Measurements from ENCODE around the gene PARD3B.

DNA sequence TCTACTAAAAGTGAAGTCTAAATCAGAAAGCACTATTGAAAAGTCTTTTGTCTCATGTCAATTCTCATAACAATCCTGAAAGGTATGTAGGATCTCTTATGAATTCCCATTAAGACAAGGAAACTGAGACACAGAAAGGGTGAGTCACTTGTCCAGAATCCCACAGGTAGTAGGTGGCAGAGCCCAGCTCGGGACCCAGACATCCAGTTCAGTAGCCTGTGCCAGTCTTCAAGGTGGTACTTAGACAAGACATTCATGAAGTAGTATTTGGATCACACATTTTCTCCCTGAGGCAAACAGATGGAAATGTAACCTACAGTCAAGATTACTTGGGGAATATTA lies 14.8 kb upstream of the PARD3B start:
- TF ChIP-seq, protein P1, sequence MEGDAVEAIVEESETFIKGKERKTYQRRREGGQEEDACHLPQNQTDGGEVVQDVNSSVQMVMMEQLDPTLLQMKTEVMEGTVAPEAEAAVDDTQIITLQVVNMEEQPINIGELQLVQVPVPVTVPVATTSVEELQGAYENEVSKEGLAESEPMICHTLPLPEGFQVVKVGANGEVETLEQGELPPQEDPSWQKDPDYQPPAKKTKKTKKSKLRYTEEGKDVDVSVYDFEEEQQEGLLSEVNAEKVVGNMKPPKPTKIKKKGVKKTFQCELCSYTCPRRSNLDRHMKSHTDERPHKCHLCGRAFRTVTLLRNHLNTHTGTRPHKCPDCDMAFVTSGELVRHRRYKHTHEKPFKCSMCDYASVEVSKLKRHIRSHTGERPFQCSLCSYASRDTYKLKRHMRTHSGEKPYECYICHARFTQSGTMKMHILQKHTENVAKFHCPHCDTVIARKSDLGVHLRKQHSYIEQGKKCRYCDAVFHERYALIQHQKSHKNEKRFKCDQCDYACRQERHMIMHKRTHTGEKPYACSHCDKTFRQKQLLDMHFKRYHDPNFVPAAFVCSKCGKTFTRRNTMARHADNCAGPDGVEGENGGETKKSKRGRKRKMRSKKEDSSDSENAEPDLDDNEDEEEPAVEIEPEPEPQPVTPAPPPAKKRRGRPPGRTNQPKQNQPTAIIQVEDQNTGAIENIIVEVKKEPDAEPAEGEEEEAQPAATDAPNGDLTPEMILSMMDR (IDR thresholded peaks at IDR 0.05) = no peak
- TF ChIP-seq EP300 (IDR thresholded peaks at IDR 0.05) (no peak), POLR2A (IDR thresholded peaks at IDR 0.05) (no peak), POLR2AphosphoS5 (IDR thresholded peaks at IDR 0.05) (no peak)

All from sigmoid colon (tissue), 4 donors.